LHCN-M2 (cell line): ENCODE results near the gene INHBE. TPM values are rescaled to one million over a fixed set of nuclear protein-coding genes. Genes with fewer than 3 reads are reported as not detected.
"Not testable (repeated sequence)": the region's sequence is repeated elsewhere in the genome, so short reads cannot be mapped to it uniquely, and the experiment has no call there.

Experiments
- DNase-seq: peaks from one replicate; pipeline ENCODE4 v3.0.0-alpha.2; 2012; ENCODE audit warnings: low read depth
- polyA plus RNA-seq: library from polyadenylated mRNA; unstranded; fragments of >200 nt; gene quantifications from one replicate; pipeline ENCODE4 v1.2.1, GENCODE V29; 2012; ENCODE audit warnings: missing spikeins
- total RNA-seq: library from RNA; depleted of rRNA; stranded (reverse); fragments of >200 nt; gene quantifications from 2 replicates; pipeline ENCODE4 v1.2.3, GENCODE V29; 2014; rRNA removed

The INHBE gene, protein sequence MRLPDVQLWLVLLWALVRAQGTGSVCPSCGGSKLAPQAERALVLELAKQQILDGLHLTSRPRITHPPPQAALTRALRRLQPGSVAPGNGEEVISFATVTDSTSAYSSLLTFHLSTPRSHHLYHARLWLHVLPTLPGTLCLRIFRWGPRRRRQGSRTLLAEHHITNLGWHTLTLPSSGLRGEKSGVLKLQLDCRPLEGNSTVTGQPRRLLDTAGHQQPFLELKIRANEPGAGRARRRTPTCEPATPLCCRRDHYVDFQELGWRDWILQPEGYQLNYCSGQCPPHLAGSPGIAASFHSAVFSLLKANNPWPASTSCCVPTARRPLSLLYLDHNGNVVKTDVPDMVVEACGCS
- 0.26 and 0.40 TPM in 2 replicates for total RNA-seq
- 0.12 TPM for polyA plus RNA-seq

DNA sequence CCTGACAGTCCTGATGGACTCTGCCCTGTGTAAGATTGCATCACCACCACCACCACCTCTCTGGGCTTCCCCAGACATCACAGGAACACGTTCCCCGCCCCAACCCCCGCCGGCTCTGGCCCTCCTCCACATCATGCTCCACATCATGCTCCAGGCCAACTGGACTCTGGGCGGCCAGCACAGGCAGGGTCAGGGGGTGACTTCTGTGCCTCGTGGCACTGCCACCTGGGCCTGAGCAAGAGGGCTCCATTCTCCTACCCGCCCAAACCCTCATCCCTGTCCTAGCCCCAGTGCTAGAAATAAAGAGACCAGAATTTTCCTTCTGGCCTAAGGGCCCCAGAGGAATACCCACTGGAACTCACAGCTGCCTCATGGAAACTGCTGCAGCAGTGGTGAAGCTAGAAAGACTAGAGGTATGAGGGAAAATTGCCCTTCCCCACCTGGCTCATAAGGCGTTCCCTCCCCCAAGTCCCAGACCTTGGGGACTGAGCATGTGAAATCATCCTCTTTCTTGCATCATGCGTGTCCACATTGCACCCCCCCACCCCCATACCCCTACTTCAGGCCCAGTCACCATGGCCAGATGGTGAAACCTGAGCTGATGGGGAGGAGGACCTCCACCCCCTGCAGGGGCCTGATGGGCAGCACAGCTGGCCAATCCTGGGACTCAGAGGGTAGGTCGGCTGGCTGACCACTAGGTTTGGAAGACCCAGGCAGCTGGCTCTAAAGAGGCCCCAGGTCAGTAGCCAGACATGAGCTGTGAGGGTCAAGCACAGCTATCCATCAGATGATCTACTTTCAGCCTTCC, at the start of gene INHBE:
Gene INHBE, plus strand, starts transcription at position 742 of the 808 bp plus-strand sequence. CDS start 230 bp downstream, outside the sequence.
- DNase-seq, result peak; percentile 84

DNA sequence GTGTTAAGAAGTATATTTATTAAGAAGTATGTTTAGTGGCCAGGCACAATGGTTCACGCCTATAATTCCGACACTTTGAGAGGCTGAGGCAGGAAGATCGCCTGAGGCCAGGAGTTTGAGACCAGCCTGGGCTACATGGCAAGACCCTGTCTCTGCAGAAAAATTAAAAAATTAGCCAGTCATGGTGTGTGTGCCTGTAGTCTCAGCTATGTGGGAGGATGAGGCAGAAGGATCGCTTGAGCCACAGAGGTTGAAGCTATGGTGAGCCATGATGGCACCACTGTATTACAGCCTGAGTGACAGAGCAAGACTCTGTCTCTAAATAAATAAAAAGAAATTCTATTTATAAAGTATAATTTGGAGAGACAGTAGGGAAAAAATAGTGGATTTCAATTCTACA, 44.6 kb upstream of the INHBE start:
- no peak for DNase-seq

DNA sequence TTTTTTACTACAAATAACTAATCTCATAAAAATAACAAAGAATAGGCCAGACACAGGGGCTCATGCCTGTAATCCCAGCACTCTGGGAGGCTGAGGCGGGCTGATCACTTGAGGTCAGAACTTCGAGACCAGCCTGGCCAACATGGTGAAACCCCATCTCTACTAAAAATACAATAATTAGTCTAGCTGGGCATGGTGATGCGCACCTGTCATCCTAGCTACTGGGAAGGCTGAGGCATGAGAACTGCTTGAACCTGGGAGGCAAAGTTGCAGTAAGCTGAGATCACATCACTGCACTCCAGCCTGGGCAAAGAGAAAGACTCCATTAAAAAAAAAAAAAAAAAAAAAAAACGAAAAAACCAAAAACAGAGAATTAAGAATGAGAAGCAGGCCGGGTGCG, 40.9 kb upstream of the INHBE start:
- DNase-seq, result not testable (repeated sequence)

DNA sequence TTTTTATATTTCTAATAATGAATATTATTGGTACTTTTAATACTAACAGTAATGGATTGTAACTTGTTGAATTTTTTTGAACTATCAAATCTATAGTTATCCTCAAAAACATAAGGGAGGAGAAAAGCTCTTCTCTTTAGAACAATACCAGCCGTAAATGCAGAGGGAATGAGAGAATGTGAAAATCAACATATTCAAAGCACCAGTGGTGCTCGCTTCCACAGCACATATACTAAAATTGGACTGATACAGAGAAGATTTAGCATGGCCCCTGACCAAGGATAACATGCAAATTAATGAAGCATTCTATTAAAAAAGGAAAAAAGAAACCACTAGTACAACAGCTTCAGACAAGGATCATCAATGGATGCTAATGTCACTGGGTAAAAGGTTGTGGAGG, 40.0 kb upstream of the INHBE start:
- DNase-seq, result no peak

DNA sequence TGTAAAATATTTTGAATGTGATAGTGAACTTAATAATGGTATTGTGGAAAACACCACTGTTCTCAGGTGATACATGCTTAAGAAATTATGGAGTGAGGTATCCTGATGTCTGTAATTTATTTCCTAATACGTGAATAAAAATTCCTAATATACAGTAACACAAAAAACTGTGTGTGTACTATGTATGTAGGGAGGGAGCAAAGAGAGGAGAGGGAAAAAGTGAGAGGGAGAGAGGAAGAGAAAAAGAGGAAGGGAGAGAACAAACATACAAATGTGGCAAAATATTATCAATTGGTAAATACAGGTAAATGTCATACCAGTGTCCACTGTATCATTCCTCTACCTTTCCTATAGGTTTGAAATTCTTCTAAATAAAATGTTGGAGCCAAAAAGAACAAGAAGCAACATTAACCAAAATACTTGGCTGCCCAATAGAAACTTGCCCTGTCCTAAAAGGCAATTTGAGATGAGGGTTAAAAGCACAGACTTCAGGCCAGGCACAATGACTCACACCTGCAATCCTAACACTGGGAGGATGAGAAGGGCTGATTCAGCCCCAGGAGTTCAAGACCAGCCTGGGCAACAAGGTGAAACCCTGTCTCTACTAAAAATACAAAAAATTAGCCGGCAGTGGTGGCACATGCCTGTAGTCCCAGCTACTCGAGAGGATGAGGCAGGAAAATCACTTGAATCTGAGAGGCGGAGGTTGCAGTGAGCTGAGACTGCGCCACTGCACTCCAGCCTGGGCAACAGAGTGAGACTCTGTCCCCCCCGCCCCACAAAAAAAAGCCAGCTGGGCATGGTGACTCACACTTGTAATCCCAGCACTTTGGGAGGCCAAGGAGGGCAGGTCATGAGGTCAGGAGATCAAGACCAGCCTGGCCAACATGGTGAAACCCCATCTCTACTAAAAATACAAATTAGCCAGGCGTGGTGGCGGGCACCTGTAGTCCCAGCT, 38.8 kb upstream of the INHBE start:
- DNase-seq, result peak; percentile 47

DNA sequence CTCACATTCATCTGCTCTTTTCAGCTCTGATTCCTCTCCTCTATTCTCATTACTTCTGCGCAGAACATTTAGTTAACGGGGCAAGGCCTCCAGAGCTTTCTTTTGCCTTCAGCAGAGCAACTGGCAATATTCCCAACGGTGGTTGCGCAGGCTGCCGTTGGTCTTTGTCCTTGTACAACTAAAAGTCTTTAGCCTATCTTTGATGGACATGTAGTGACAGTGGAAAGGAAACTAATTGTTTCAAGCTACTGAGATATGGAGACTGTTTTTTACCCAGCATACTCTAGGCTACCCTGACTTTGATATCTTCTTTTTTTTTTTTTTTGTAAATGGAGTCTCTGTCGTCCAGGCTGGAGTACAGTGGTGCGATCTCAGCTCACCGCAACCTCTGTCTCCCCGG, 36.9 kb upstream of the INHBE start:
- no peak for DNase-seq

DNA sequence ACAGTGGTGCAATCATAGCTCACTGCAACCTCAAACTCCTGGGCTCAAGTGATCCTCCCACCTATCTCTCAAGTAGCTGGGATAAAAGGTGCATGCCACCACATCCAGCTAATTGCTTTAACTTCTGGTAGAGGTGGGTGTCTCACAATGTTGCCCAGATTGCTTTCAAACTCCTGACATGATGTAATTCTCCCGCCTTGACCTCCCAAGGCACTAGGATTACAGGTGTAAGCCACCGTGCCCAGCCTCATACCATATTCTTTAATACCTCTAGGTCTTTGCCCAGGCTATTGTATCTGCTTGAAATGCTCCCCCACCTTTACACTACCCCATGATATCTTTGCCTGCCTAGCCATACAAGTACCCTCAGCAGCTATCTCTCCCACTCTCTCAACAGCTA, 35.6 kb upstream of the INHBE start:
- no peak for DNase-seq

DNA sequence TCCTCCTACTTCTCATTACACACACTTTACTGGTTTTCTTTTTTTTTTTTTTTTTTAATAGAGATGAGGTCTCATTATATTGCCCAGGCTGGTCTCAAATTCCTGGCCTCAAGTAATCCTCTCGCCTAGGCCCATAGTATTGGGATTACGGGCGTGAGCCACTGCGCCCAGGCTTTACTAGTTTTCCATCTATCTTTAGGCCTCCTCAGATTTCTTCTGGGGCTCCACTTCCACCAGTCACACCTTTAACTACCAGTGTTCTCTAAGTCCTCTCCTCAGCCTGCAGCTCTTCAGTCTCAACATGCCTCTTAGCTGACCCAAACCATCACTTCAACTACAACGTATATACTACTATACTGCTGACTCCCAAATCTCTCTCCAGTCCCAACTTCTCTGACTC, 34.6 kb upstream of the INHBE start:
- no peak for DNase-seq

DNA sequence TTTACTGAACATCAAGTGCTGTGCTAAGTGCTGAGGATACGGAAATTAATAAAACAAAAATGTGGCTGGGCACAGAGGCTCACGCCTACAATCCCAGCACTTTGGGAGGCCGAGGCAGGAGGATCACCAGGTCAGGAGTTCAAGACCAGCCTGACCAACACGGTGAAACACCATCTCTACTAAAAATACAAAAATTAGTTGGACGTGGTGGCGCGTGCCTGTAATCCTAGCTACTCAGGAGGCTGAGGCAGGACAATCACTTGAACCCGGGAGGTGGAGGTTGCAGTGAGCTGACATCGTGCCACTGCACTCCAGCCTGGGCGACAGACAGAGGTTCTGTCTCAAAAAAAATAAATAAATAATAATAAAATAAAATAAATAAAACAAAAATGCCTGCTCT, 28.2 kb upstream of the INHBE start:
- not testable (repeated sequence) for DNase-seq

DNA sequence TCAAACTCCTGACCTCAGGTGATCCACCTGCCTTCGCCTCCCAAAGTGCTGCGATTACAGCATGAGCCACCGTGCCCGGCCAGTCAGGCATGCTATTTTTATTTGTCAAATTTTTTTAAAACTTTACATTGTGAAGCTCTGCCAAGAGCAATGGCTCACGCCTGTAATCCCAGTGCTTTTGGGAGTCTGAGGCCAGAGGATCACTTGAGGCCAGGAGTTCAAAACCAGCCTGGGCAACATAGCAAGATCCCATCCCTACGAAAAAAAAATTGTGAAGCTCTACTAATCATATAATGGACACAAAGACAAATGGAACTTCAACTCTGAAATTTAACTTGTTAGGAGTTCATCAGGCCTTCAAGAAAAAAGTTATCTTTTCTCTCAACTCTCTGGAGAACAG, 26.1 kb upstream of the INHBE start:
- no peak for DNase-seq

DNA sequence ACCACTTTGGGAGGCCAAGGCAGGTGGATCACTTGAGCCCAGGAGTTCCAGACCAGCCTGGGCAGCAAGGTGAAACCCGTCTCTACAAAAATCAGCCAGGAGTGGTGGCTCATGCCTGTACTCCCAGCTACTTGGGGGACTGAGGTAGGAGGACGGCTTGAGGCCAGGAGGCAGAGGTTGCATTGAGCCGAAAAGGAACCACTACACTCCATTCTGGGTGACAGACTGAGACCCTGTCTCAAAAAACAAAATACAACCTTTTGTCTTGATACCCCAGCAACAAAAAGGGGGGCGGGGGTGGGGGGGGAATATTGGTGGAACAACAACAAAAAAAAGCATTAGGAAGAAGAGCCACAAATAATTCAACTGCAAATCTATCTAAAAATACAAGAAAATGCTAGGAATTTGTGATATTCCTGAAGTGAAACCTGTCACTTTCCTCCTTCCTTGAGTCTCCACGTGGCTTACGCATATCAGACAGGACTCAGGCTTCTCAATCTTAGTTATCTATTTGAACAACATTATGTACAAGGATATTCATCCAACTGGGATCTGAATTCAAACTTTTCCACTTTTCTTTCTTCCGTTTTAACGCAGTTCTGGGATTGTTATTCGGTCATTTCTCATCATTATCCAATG, 25.5 kb upstream of the INHBE start:
- DNase-seq, result no peak

DNA sequence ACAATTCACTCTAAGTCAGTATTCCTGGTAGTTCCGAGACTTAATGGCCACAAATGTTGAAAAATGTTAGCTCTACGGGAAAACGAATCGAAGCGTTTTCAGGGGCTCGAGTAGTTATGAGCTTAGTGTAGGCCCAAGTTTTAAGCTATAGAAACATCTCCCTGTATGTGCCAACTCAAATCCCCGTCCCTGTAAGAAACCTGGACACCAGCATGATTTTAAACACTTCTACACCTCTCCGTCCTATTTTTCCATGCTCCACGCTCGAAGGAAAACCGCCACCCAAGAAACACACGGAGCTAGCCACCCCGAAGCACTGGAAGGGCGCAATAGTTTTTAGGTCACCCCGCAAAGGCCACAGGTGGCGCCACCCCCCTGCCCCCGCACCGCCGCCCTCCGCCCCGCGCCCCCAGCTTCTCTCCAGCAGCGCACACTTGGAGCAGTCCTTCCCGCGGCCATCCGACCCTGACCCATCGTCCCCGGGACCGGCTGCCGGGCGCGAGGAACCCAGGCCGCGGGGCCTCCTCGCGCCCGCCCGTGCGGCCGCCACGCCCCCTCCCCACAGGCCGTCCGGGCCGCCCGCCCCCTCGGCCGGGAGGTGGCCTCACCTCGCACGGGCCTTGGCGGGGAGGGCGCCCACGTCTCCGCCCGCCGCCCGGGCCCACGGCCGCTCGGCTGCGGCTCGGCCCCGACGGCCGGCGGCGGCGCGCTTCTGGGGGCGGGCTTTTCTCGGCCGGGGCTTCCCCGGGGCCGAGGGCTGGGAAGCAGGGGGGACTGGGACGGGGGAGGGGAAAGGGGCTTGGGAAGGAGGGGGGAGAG, 24.8 kb upstream of the INHBE start:
- peak; percentile 15 for DNase-seq

DNA sequence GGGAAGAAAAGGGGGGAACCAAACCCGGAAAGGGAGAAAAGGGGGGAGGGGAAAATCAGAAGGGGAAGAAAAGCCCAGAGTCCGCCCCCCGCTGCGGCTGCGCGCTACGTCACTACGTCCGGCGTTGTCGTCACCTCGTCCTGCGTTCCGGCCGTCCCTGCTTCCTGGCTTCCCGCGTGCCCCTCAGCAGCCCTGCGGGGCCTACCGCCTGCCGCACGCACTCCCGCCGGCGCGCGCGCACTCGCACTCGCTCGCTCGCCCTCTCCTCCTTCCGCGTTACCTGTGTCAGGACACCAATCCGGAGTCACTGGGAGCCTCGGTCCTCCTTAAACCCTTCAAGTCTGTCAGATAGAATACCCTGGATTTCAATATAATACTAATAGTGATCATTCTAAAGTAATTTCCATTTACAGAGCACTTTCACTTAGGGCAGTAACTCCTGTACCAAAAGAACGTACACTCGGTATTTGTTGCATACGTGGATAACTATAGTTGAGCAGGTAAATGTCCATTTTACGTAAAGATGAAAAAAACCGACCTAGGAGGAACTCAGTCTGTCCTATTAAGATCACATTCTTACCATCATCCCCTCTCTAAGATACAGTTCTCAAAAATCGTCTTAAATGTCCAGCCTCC, 24.1 kb upstream of the INHBE start, which contains the start of gene R3HDM2:
Gene R3HDM2, minus strand, starts transcription at position 113 of the 636 bp plus-strand sequence. CDS start 120,615 bp downstream, outside the sequence.
- DNase-seq, result peak; percentile 92

DNA sequence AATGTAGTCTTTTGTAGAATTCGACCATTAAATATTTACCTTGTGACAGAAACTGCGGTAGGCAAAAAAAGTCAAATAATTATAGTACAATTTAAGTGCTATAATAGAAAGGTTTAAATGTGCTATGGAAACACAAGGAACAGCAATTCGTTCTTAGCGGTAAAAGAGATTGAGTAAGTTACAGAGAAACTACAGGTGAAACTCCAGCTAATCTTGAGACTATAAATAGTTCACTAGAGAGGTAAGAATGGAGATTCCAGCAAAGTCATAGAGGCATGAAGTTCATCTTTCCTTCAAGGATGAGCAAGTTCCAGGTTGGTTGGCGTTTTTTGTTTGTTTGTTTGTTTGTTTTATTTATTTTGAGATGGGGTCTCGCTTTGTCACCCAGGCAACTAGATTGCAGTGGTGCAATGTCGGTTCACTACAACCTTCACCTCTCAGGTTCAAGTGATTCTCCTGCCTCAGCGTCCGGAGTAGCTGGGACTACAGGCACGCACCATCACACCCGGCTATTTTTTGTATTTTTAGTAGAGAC, 23.4 kb upstream of the INHBE start:
- DNase-seq, result no peak

DNA sequence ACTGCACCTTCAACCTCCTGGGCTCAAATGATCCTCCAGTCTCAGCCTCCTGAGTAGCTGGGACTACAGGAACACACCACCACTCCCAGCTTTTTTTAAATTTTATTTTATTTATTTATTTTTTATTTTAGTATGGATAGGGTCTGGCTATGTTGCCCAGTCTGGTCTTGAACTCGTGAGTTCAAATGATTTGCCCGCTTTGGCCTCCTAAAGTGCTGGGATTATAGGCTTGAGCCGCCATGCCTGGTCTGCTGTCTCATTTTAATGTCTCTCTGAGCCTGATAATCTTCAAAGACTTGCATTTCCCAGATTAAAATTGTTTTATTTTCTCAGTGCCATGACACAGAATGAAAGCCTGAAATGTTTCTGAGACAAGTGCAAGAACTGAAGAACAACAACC, 21.7 kb upstream of the INHBE start:
- DNase-seq, result no peak

DNA sequence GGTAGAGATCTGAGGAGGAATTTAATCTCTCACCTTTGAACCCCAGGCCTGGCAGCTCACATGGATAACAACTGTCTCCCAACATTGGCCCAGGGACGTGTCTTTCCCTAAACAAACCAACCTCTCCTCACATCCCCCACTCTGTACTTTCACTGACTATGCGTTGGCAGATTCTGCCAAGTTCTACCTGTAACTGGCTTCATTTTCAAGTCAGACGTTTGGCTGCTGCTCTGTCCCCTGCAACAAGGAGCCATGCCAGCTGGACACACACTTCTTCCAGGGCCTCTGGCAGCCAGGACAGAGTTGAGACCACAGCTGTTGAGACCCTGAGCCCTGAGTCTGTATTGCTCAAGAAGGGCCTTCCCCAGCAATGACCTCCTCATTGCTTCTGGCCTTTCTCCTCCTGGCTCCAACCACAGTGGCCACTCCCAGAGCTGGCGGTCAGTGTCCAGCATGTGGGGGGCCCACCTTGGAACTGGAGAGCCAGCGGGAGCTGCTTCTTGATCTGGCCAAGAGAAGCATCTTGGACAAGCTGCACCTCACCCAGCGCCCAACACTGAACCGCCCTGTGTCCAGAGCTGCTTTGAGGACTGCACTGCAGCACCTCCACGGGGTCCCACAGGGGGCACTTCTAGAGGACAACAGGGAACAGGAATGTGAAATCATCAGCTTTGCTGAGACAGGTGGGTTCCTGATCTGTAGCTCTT, 20.4 kb upstream of the INHBE start, which contains the start of gene INHBC:
Gene INHBC, plus strand, starts transcription at position 268 of the 707 bp plus-strand sequence. Its CDS starts 103 bp downstream, at position 371.
- no peak for DNase-seq

DNA sequence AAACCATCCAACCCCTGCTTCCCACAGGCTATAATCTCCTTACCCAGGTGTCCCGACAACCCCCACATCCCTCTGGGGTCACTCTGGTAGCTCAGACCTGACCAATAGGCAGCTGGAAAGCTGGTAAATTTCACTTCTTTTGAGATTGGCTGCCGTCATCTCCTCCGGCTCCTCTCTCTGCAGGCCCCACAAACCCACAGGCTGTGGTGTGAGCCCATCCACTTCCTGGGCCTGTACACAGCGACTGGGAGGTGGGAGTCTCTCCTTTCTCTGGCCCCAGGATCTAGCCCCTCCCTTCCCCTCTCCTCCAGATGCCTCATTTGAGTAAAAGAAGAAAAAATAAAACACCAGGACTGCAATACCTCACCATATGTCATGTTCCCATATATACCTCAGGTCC, 19.8 kb upstream of the INHBE start:
- no peak for DNase-seq

DNA sequence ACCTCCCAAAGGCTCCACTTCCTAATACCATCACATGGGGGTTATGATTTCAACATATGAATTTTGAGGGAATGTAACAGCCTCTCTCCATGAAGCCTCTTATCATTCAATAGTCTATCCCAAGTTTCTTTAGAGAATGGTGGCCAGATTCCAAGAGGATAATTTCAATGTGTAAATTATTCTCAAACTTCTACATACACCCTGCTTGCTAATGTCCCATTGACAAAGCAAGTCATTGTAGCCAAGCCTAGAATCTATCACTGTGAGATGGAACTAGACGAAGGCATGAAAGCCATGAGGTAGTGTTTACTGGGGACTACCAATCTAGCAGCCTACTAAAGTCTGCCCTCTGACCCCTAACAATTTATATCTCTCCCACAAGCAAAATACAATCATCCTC, 16.7 kb upstream of the INHBE start:
- DNase-seq, result no peak
